HUES6 (cell line): ENCODE results near the gene GPR153.
A peak's percentile ranks its signal among the peaks of the same experiment; 100 is the strongest.

Experiments
- H3K27ac ChIP-seq: 2 replicates; pipeline ENCODE4 v1.7.0; 2013; ENCODE audit warnings: low read depth, mild to moderate bottlenecking, low read length, inconsistent platforms
- H3K27me3 ChIP-seq: 2 replicates; pipeline ENCODE4 v1.6.1; 2013; ENCODE audit warnings: low read length; ENCODE audit not compliant: control insufficient read depth, insufficient read depth
- H3K36me3 ChIP-seq: 2 replicates; pipeline ENCODE4 v1.6.1; 2013; ENCODE audit warnings: low read length; ENCODE audit not compliant: control insufficient read depth, insufficient read depth
- H3K4me1 ChIP-seq: 2 replicates; pipeline ENCODE4 v1.6.1; 2013; ENCODE audit warnings: low read length; ENCODE audit not compliant: control insufficient read depth, insufficient read depth
- H3K4me3 ChIP-seq: 2 replicates; pipeline ENCODE4 v1.5.1; 2013; ENCODE audit warnings: low read depth, low read length
- H3K9ac ChIP-seq: one replicate; pipeline ENCODE4 v1.6.1; 2013; ENCODE audit warnings: mild to moderate bottlenecking, low read length
- H3K9me3 ChIP-seq: 2 replicates; pipeline ENCODE4 v1.6.1; 2013; ENCODE audit warnings: low read depth, low read length; ENCODE audit not compliant: control insufficient read depth, insufficient read depth

The GPR153 gene

DNA sequence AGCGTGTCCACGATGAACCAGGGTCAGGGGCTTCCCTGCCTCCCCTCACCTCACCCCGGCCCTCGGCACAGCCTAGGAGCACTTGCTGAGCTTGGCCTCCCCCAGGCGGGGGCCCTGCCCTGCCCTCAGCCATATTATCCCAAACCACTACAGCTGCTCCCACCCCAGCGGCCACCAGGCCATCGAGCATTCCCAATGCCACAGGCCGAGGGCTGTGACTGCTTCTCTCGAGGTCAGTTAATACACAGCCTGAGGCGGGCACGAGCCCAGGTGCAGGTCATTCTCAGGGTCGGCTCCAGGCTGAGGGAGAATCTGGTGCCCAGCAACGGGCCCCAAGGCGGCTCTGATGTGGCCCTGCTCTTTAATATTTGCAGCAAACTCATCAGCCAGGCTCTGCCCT lies 8.4 kb upstream of the GPR153 start:
- Histone ChIP-seq H3K9ac (no peak overlapping the region), H3K4me3 (no peak overlapping the region), H3K36me3 (peaks cover 2% of the 10 kb centered on the region; the same call in 1 of the 2 replicates), H3K27ac (no peak overlapping the region), H3K4me1 (peaks cover 37% of the 10 kb centered on the region), H3K27me3 (no peaks in the 10 kb centered on the region), H3K9me3 (no peaks in the 10 kb centered on the region)

DNA sequence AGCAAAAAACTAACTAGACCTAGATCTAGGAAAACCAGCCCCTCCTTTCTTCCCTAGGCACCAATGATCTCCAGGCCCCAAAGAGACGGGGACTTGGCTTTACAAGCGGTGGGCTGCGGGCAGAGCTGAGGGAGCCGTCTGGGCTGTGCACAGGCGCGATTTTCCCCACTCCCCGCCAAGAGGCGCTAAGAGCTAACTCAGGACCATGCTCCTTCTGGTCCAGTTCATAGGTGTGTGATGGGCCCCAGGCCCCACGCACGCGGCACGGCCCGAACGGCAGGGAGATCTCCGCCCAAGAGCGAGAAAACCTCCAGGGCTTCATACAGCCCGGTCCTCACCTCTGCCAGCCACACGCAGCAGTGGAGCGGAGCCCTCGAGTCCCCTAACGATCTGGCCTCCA lies 7.5 kb upstream of the GPR153 start:
- H3K9me3 ChIP-seq = no peaks in the 10 kb centered on the region
- H3K27ac ChIP-seq = no peak overlapping the region
- peaks cover 6% of the 10 kb centered on the region; the same call in 1 of the 2 replicates for H3K36me3 ChIP-seq
- peaks cover 28% of the 10 kb centered on the region for H3K4me1 ChIP-seq
- no peaks in the 10 kb centered on the region for H3K27me3 ChIP-seq
- H3K4me3 ChIP-seq = no peak overlapping the region
- no peak overlapping the region for H3K9ac ChIP-seq

DNA sequence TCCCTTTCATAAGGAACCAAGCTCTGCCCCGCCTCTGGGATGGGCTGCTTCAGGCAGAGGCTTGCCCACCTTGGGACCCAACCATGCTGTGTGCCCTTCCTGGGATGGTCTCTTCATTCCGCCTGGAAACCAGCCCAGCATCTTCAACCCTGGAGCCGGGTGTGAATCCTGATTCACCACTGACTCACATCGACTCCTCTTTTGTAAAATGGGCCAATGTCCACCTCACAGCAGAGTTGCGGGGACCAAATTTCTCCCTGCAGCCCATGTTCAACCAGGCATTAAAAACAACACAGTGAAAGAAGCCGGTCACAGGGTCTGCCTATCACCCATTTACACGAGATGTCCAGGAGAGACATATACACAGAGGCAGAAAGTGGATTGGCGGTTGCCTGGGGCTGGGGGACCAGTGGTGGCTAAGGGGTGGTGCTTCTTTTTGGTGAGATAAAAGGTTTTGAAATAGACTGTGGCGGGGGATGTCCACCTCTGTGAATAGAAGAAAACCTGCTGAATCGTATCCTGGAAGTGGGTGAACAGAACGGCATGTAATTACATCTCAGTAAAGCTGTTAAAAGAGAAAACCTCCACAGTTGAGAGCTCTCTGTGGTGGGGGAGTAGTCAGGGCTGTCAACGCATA lies 6.9 kb upstream of the GPR153 start:
- no peaks in the 10 kb centered on the region for H3K9me3 ChIP-seq
- H3K27me3 ChIP-seq = no peaks in the 10 kb centered on the region
- H3K27ac ChIP-seq = no peak overlapping the region
- peaks cover 22% of the 10 kb centered on the region; the same call in 1 of the 2 replicates for H3K4me1 ChIP-seq
- no peak overlapping the region for H3K9ac ChIP-seq
- H3K36me3 ChIP-seq = peaks cover 6% of the 10 kb centered on the region; the same call in 1 of the 2 replicates
- no peak overlapping the region for H3K4me3 ChIP-seq

DNA sequence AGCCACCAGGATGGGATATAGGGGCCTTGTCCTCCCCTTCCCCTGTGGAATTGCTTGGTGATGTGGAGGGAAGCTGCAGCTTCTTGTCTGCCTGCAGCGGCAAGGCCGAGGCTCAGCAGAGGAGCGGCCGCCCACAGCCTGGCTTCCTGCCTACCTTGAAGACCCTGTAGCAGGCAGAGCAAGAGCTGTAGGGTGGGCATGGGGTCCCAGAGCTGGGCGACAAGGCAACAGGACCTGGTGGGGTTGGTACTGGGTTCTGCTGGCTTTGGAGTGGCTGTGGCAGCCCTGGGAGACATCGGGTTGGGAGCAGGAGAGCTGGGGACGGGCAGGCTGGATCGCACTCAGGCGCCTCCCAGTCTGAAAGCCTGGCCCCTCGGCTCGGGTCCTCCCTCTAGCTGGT lies 5.7 kb upstream of the GPR153 start:
- Histone ChIP-seq H3K27me3 (peaks cover 9% of the 10 kb centered on the region; the same call in 1 of the 2 replicates), H3K36me3 (peaks cover 6% of the 10 kb centered on the region; the same call in 1 of the 2 replicates), H3K9ac (no peak overlapping the region)

DNA sequence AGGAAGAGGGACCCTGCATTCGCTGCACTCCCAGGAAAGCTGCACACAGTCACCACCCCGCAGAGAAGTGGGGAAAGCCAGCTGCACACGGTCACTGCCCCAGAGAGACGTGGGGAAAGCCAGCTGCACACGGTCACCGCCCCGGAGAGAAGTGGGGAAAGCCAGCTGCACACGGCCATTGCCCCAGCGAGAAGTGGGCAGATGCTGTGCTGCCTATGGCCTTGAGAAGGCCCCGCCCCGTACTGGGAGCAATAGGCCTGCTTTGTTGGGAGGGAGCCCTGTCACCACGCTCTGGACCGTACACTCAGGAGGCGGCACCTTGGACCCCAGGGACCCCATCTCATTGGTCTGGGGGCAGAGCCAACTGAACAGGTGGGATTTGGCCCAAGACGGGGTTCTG lies 4.3 kb upstream of the GPR153 start:
- no peaks in the 10 kb centered on the region for H3K9me3 ChIP-seq
- H3K36me3 ChIP-seq = peaks cover 6% of the 10 kb centered on the region; the same call in 1 of the 2 replicates
- H3K4me1 ChIP-seq = peaks cover 7% of the 10 kb centered on the region; the same call in 1 of the 2 replicates
- no peak overlapping the region for H3K4me3 ChIP-seq
- H3K27me3 ChIP-seq = peaks cover 11% of the 10 kb centered on the region; the same call in 1 of the 2 replicates
- H3K27ac ChIP-seq = no peak overlapping the region
- H3K9ac ChIP-seq = no peak overlapping the region

More for the DNA sequence above, 5.7 kb upstream of the GPR153 start:
- Histone ChIP-seq H3K4me1 (peaks cover 15% of the 10 kb centered on the region; the same call in 1 of the 2 replicates), H3K4me3 (no peak overlapping the region), H3K9me3 (no peaks in the 10 kb centered on the region), H3K27ac (no peak overlapping the region)

DNA sequence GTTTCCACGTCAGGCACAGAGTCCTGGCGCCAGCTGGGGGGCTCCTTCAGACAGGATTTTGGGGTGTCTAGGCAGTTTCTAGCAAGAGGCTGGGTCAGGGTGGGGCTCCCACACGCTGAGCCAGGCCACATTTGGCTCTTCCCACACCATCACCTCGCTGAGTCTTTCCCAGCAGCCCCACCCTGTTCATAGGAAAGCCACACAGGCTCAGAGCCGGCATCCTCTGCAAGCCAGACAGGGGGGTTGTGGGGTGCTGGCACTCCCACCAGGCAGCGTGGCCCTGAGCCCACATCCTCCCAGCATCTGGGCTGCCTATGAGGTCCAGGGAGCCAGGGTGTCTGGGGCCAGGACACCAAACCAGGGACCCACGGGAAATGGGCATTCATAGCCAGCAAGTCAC lies 2.8 kb upstream of the GPR153 start:
- H3K4me3 ChIP-seq = no peak overlapping the region
- no peaks in the 10 kb centered on the region for H3K9me3 ChIP-seq
- H3K27ac ChIP-seq = no peak overlapping the region
- no peak overlapping the region for H3K9ac ChIP-seq
- peaks cover 7% of the 10 kb centered on the region; the same call in 1 of the 2 replicates for H3K4me1 ChIP-seq
- H3K36me3 ChIP-seq = peaks cover 6% of the 10 kb centered on the region; the same call in 1 of the 2 replicates
- H3K27me3 ChIP-seq = peaks cover 25% of the 10 kb centered on the region

DNA sequence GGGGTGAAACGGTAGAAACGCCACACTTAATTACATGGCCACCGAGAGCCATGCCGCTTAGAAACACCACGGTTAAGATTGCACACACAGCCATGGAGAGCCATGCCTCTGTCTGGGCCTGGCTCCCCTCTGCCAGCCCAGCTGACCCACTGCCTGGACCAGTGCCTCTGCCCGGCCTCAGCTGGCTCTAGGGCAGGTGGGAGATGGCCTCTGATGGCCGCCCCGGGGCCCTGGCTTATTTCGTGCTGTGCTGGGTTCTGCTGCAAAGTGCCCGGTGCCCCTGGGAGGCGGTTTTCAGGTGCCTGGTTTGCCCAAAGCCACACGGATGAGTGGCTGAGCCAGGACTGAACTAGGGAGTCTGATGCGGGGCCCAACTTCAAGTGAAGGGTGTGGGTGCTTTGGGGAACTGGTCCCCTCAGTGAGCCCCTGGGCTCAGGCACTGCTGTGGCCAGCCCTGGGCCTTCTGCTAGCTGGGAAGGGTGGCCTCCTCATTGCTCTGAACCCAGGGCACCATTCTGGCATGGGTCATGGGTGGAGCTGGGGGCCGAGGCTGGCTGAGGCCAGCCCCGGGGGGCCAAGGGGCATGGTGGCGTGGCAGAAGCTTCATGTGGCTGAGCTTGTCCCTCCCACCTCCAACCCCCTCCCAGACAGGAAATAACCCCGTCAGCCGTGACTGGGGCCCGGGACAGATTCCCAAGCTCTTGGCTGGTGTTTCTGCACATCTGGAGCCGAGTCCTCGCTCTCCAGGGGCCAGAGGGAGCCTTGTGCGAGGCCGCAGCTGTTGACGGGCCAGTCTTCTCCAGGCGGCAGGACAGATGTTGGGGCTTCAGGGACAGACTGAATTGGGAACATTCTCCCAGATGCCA lies 1.9 kb upstream of the GPR153 start:
- H3K4me1 ChIP-seq = peaks cover 7% of the 10 kb centered on the region; the same call in 1 of the 2 replicates
- no peak overlapping the region for H3K9ac ChIP-seq
- H3K4me3 ChIP-seq = no peak overlapping the region
- H3K36me3 ChIP-seq = peaks cover 6% of the 10 kb centered on the region; the same call in 1 of the 2 replicates
- H3K27ac ChIP-seq = no peak overlapping the region
- peaks cover 31% of the 10 kb centered on the region for H3K27me3 ChIP-seq
- H3K9me3 ChIP-seq = no peaks in the 10 kb centered on the region

DNA sequence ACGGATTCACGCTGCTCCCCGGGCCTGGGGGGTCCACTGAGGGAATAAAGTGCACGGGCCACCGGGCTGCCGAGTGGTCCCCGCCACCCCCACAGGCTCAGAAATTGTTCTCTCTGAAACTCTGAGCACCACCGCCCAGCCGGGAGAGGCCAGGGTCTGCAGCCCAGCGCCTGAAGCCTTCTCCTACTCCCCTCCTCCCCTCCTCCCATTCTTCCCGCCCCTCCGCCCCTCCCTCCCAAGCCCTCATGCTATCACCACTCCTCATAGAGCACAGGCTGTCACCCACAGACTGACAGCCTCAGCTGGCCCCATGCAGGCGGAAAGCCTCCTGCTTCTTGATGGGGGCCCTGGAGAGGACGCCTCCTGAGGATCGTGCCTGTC lies 707 bp upstream of the GPR153 start:
- peaks cover 6% of the 10 kb centered on the region; the same call in 1 of the 2 replicates for H3K36me3 ChIP-seq
- no peak overlapping the region for H3K27ac ChIP-seq
- peak overlapping the region; percentile 46 for H3K4me3 ChIP-seq
- no peaks in the 10 kb centered on the region for H3K9me3 ChIP-seq
- peaks cover 40% of the 10 kb centered on the region for H3K27me3 ChIP-seq
- no peak overlapping the region for H3K9ac ChIP-seq
- peaks cover 7% of the 10 kb centered on the region; the same call in 1 of the 2 replicates for H3K4me1 ChIP-seq

DNA sequence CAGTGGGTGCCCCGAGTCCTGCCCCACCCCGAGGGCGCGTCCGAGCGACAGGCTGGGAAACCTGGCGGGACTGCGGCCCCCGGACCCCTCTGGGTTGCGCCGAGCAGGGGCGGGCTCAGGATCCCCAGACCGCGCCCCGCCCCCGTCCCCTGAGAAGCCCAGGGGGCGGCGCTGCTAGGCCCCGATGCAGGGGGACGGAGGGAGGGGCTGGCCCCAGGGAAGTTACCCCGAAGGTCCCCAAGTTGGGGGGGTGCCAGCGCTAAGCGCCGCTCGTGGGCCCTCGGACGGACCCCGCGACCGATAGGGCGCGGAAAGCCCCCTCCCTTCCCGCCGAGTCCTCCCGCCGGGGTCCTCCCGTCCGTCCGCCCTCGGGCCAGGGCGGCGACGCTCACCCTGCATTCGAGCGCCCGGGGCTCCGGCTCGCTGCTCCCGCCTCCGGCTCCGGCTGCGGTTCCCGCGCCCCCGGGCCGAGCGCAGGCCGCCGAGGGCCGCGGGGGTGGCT lies 414 bp downstream of the GPR153 start:
- Histone ChIP-seq H3K36me3 (peaks cover 6% of the 10 kb centered on the region; the same call in 1 of the 2 replicates), H3K9me3 (no peaks in the 10 kb centered on the region), H3K27me3 (peaks cover 40% of the 10 kb centered on the region), H3K4me3 (peak overlapping the region; percentile 58), H3K27ac (no peak overlapping the region), H3K9ac (no peak overlapping the region), H3K4me1 (peaks cover 7% of the 10 kb centered on the region; the same call in 1 of the 2 replicates)

DNA sequence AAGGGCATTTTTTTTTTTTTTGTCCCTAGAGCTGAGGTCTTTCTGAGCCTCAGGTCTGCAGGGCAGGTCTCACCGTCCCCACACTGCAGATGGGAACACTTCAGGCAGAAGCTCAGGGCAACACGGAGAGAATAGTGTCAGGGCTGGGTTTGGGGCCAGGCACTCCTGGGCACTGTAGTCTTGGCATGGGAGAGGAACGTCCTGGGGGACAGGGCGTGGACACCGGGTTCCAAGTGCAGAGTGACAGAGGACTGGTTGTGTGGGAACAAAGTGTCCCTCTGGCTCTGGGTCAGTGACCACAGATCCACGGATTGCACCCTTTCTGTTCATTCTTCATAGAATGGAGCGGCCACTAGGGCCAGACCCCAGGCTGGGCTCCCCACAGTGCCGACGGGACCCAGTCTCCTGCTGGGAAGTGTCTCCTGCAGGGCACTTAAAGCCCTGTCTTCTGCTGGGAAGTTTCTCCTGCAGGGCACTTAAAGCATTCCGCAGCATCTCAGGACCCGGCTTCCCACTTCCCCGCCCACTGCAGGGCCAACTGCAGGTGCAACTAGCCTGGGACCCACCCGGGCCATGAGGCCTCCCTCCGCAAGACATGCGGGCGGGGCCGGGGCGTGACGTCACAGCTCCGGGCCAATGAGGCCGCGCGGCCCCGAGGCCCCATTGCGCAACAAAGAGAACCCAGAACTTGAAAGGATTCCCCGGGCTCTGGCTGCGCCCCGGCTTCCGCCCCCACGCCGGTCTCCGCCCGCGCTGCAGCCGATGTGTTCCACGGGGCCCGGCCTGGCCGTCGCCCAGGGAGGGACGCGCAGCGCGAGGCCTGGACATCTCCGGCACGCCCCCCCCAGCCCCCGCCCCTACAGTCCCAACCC lies 1.2 kb downstream of the GPR153 start:
- Histone ChIP-seq H3K27ac (no peak overlapping the region), H3K27me3 (peaks cover 40% of the 10 kb centered on the region), H3K4me1 (peaks cover 7% of the 10 kb centered on the region; the same call in 1 of the 2 replicates), H3K36me3 (peaks cover 6% of the 10 kb centered on the region; the same call in 1 of the 2 replicates), H3K4me3 (peak overlapping the region; percentile 58), H3K9me3 (no peaks in the 10 kb centered on the region), H3K9ac (no peak overlapping the region)
